HepG2 (cell line): ENCODE results near the gene HTRA2. TPM values are rescaled to one million over a fixed set of nuclear protein-coding genes. Genes with fewer than 3 reads are reported as not detected.

Experiments used
- ARID2 ChIP-seq: sonication (generic); formaldehyde crosslinking; IDR thresholded peaks from 2 replicates; pipeline ENCODE4 v1.8.1; 2022; ENCODE audit warnings: mild to moderate bottlenecking, missing genetic modification reagents, borderline replicate concordance
- DPF2 ChIP-seq: sonication (generic); formaldehyde crosslinking; IDR thresholded peaks from 2 replicates; pipeline ENCODE4 v1.4.0; 2020; ENCODE audit warnings: mild to moderate bottlenecking, low read depth, missing genetic modification reagents, borderline replicate concordance
- GATAD1 ChIP-seq: IDR thresholded peaks from 2 replicates; pipeline ENCODE4 v1.6.1; 2016; ENCODE audit warnings: missing genetic modification reagents, missing compliant biosample characterization
- KAT2B ChIP-seq: fragments of 150-350 bp; IDR thresholded peaks from 2 replicates; pipeline ENCODE4 v1.6.1; 2014; ENCODE audit warnings: low read depth, low read length, borderline replicate concordance
- POLR2AphosphoS5 ChIP-seq: IDR thresholded peaks from 2 replicates; pipeline ENCODE4 v1.6.1; 2012; ENCODE audit warnings: low read depth, low read length
- POLR2G ChIP-seq: fragments of 200-400 bp; formaldehyde crosslinking; IDR thresholded peaks from 2 replicates; pipeline ENCODE4 v1.6.1; 2018; ENCODE audit warnings: mild to moderate bottlenecking, low read depth, low read length, moderate library complexity
- REST ChIP-seq, 2 experiments: IDR thresholded peaks; 2 replicates each; pipeline ENCODE4 v1.6.1; 2011 to 2012; ENCODE audit warnings: low read length in 2 of 2, borderline replicate concordance in 1 of 2, low read depth in 1 of 2, mild to moderate bottlenecking in 1 of 2, moderate library complexity in 1 of 2
- SAFB2 ChIP-seq: sonication (generic); formaldehyde crosslinking; IDR thresholded peaks from 2 replicates; pipeline ENCODE4 v1.5.1; 2020; ENCODE audit warnings: missing genetic modification reagents, low read depth, mild to moderate bottlenecking, borderline replicate concordance
- SMYD3 ChIP-seq: sonication (generic); formaldehyde crosslinking; IDR thresholded peaks from 2 replicates; pipeline ENCODE4 v1.8.1; 2023; ENCODE audit warnings: mild to moderate bottlenecking, missing genetic modification reagents
- TEAD3 ChIP-seq: optimal IDR thresholded peaks from 2 replicates; pipeline ENCODE3; 2016; ENCODE audit warnings: borderline replicate concordance
- ZNF44 ChIP-seq: sonication (generic); formaldehyde crosslinking; IDR thresholded peaks from 2 replicates; pipeline ENCODE4 v1.5.1; 2020; ENCODE audit warnings: mild to moderate bottlenecking, missing genetic modification reagents
- ZNF644 ChIP-seq: IDR thresholded peaks from 2 replicates; pipeline ENCODE4 v1.6.1; 2016; ENCODE audit warnings: low read depth
- ZNF674 ChIP-seq: sonication (generic); formaldehyde crosslinking; IDR thresholded peaks from 2 replicates; pipeline ENCODE4 v1.5.0; 2020; ENCODE audit warnings: low read depth, mild to moderate bottlenecking, missing genetic modification reagents
- ZNF687 ChIP-seq: sonication (generic); formaldehyde crosslinking; IDR thresholded peaks from 2 replicates; pipeline ENCODE4 v1.5.1; 2020; ENCODE audit warnings: mild to moderate bottlenecking, missing genetic modification reagents, moderate library complexity
- polyA plus RNA-seq, 8 experiments: library from polyadenylated mRNA; depleted of rRNA in 3 of 8; stranded (reverse) in 7 of 8; unstranded in 1 of 8; fragments of >200 nt; fragmentation: Illumina TruSeq in 4 of 8; extraction: Trizol in 4 of 8; gene quantifications; 2 replicates each; pipeline versions ENCODE4 v1.2.1 to v1.2.3, GENCODE V29; 2011 to 2016; ENCODE audit warnings: low read depth in 4 of 8, missing spikeins in 1 of 8, mixed read lengths in 1 of 8; ENCODE audit not compliant: insufficient read depth in 1 of 8
- total RNA-seq, 5 experiments: library from RNA; depleted of rRNA; stranded (reverse); fragments of >200 nt; fragmentation: Illumina TruSeq; extraction: Trizol; gene quantifications; 2 replicates each; pipeline ENCODE4 v1.2.3, GENCODE V29; 2016; ENCODE audit warnings: low read depth in 1 of 5
- TF ChIP-seq, protein P1 (sequence below): sonication (generic); formaldehyde crosslinking; IDR thresholded peaks from 2 replicates; pipeline ENCODE4 v1.8.1; 2023; ENCODE audit warnings: mild to moderate bottlenecking, missing genetic modification reagents
- TF ChIP-seq, protein P2 (sequence below): sonication (generic); formaldehyde crosslinking; IDR thresholded peaks from 2 replicates; pipeline ENCODE4 v1.8.1; 2023; ENCODE audit warnings: mild to moderate bottlenecking, missing genetic modification reagents

HTRA2 gene
- total and polyA plus RNA-seq, 2 of the 13 experiments (the other 11 are each of a cell fraction or from before 2014, with no cell fraction given): 47.7 to 50.3 TPM

GRCh38 chr2:74501335-74502071 is 28.2 kb upstream of the HTRA2 start (continued):
- TF ChIP-seq REST (IDR thresholded peaks at IDR 0.05; ENCODE audit: borderline replicate concordance in 1 of 2, low read depth in 1 of 2, low read length in 2 of 2) (peak in 1 of 2 experiments; percentile 85; a peak in 2 of 4 replicates), SAFB2 (0 out of 2 replicates have a peak, but pooled peaks have one; percentile 7), ARID2 (CRISPR knock-in tag) (0 out of 2 replicates have a peak, but pooled peaks have one; percentile 52), POLR2G (peak; percentile 44; the same call in 1 of the 2 replicates), SMYD3 (0 out of 2 replicates have a peak, but pooled peaks have one; percentile 18), ZNF674 (CRISPR knock-in tag) (no peak), KAT2B (no peak), ZNF687 (CRISPR knock-in tag) (no peak; the same call in 1 of the 2 replicates), ZNF44 (0 out of 2 replicates have a peak, but pooled peaks have one; percentile 83), TEAD3 (CRISPR knock-in tag) (peak; percentile 33), POLR2AphosphoS5 (peak; percentile 59; the same call in 1 of the 2 replicates), ZNF644 (CRISPR knock-in tag) (no peak), GATAD1 (CRISPR knock-in tag) (0 out of 2 replicates have a peak, but pooled peaks have one; percentile 31), DPF2 (CRISPR knock-in tag) (no peak)
- TF ChIP-seq, protein P1, sequence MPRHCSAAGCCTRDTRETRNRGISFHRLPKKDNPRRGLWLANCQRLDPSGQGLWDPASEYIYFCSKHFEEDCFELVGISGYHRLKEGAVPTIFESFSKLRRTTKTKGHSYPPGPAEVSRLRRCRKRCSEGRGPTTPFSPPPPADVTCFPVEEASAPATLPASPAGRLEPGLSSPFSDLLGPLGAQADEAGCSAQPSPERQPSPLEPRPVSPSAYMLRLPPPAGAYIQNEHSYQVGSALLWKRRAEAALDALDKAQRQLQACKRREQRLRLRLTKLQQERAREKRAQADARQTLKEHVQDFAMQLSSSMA (CRISPR knock-in tag): peak; percentile 60; the same call in 1 of the 2 replicates
- TF ChIP-seq, protein P2, sequence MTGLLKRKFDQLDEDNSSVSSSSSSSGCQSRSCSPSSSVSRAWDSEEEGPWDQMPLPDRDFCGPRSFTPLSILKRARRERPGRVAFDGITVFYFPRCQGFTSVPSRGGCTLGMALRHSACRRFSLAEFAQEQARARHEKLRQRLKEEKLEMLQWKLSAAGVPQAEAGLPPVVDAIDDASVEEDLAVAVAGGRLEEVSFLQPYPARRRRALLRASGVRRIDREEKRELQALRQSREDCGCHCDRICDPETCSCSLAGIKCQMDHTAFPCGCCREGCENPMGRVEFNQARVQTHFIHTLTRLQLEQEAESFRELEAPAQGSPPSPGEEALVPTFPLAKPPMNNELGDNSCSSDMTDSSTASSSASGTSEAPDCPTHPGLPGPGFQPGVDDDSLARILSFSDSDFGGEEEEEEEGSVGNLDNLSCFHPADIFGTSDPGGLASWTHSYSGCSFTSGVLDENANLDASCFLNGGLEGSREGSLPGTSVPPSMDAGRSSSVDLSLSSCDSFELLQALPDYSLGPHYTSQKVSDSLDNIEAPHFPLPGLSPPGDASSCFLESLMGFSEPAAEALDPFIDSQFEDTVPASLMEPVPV (CRISPR knock-in tag): peak; percentile 58; the same call in 1 of the 2 replicates
